A673 (cell line): Measurements from ENCODE around the gene DERL2.

Experiments used
- CTCF ChIP-seq: fragments of 300-800, 200-600 bp; sonication (generic); conservative IDR thresholded peaks from 2 replicates; pipeline ENCODE4 v1.5.1; 2017; ENCODE audit warnings: low read depth, mild to moderate bottlenecking, antibody characterized with exemption, low read length, moderate library complexity, mixed read lengths
- EZH2 ChIP-seq: fragments of 200-600 bp; sonication (generic); IDR thresholded peaks from 2 replicates; pipeline ENCODE4 v1.6.1; 2017; ENCODE audit warnings: borderline replicate concordance, low read depth, mild to moderate bottlenecking, mixed read lengths, antibody characterized with exemption, low read length; ENCODE audit not compliant: poor library complexity, severe bottlenecking

DNA sequence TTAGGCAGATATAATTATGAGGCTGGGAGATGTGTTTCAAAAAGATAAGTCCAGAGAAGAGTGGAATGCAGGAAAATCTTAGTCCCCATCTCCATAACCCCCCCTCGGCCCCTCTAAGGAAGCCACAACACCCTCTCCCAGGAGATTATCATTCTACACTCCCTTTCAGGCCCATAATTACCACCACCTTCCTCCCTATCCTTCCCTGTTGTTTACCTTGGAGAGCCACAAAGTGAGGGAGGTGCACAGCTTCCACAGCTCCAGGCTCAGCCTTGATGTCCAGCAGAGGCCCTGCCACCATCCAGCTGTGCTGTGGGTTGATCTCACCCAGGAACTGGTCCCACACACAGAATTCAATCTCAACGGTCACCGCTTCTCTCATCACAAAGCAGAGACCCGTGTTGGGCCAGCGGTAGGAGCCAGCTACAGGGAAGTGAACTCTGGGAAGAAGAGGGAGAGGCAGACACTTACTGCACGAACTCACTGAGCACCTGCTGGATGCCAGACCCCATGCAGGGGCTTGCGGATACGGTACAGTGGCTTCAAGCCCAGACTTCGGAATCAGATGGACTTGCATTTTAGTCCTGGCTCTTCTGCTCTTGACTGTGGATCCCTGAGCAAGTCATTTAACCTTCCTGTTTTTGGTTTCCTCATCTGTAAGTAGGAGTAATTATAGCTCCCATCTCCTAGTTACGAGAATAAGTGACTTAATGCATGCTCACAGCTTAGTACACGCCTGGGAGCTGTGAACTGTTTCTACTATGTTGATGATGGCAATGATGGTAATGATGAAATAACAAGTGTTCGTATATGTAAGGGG is 44.5 kb upstream of the DERL2 start:
- TF ChIP-seq CTCF (no peak), EZH2 (no peak)
